HCT116 (cell line): ENCODE results near the gene MARK1.
"Not testable (repeated sequence)": the region's sequence is repeated elsewhere in the genome, so short reads cannot be mapped to it uniquely, and the experiment has no call there.

Experiments
- CBX3 ChIP-seq: IDR thresholded peaks from 2 replicates; pipeline ENCODE4 v1.6.1; 2012; ENCODE audit warnings: low read depth
- CTCF ChIP-seq, 3 experiments: fragments of 200-600 bp in 1 of 3; sonication (generic) in 1 of 3; IDR thresholded peaks in 2 of 3; conservative IDR thresholded peaks in 1 of 3; 2 replicates each; pipeline ENCODE4 v1.5.1; 2012 to 2017; ENCODE audit warnings: low read depth in 2 of 3, low read length in 2 of 3, antibody characterized with exemption in 1 of 3, borderline replicate concordance in 1 of 3, control low read depth in 1 of 3, mild to moderate bottlenecking in 1 of 3, mixed read lengths in 1 of 3, mixed run types in 1 of 3, moderate library complexity in 1 of 3; ENCODE audit not compliant: insufficient read depth in 1 of 3
- EZH2 ChIP-seq: fragments of 200-600 bp; sonication (generic); IDR thresholded peaks from 2 replicates; pipeline ENCODE4 v1.6.1; 2017; ENCODE audit warnings: antibody characterized with exemption, mixed run types
- EZH2phosphoT487 ChIP-seq: fragments of 200-600 bp; IDR thresholded peaks from 2 replicates; pipeline ENCODE4 v1.6.1; 2018; ENCODE audit warnings: antibody characterized with exemption, borderline replicate concordance
- MAX ChIP-seq: IDR thresholded peaks from 2 replicates; pipeline ENCODE4 v1.6.1; 2012
- POLR2A ChIP-seq: IDR thresholded peaks from 2 replicates; pipeline ENCODE4 v1.7.0; 2011; ENCODE audit warnings: borderline replicate concordance; ENCODE audit not compliant: insufficient read depth, insufficient read length; ENCODE audit errors: extremely low read depth
- POLR2AphosphoS5 ChIP-seq: IDR thresholded peaks from 2 replicates; pipeline ENCODE4 v1.6.1; 2011; ENCODE audit warnings: mild to moderate bottlenecking, low read depth, low read length, moderate library complexity
- REST ChIP-seq: IDR thresholded peaks from 2 replicates; pipeline ENCODE4 v1.6.1; 2012; ENCODE audit warnings: low read depth
- SIN3A ChIP-seq: IDR thresholded peaks from 2 replicates; pipeline ENCODE4 v1.6.1; 2012; ENCODE audit warnings: low read depth
- SP1 ChIP-seq: IDR thresholded peaks from 2 replicates; pipeline ENCODE4 v1.6.1; 2012; ENCODE audit warnings: low read depth
- YY1 ChIP-seq: IDR thresholded peaks from 2 replicates; pipeline ENCODE4 v1.6.1; 2011; ENCODE audit warnings: low read length, low read depth, moderate library complexity, mild to moderate bottlenecking; ENCODE audit not compliant: insufficient replicate concordance; ENCODE audit errors: extremely low read depth
- ZBTB33 ChIP-seq: IDR thresholded peaks from 2 replicates; pipeline ENCODE4 v1.6.1; 2011; ENCODE audit warnings: mild to moderate bottlenecking, low read length, moderate library complexity; ENCODE audit not compliant: insufficient replicate concordance; ENCODE audit errors: extremely low read depth
- ZFX ChIP-seq: fragments of 450-650 bp; IDR thresholded peaks from 2 replicates; pipeline ENCODE4 v1.6.1; 2017

GRCh38 chr1:220683716-220684115, 155.8 kb downstream of the MARK1 start:
- not testable (repeated sequence) for TF ChIP-seq ZFX; CTCF (IDR thresholded peaks at IDR 0.05 in 2 of 3, conservative IDR thresholded peaks at IDR 0.05 in 1 of 3; ENCODE audit: borderline replicate concordance in 1 of 3, insufficient read depth in 1 of 3, low read depth in 2 of 3, low read length in 2 of 3); CBX3; EZH2phosphoT487; POLR2AphosphoS5; ZBTB33; YY1; POLR2A; EZH2; REST; SIN3A; MAX; SP1
